HG02885 (cell line): ENCODE data around the gene PCTP.

Source experiments
- ATAC-seq: cut with Tn5 transposase; IDR thresholded peaks from one replicate; pipeline ENCODE4 v1.9.1; 2021; ENCODE audit warnings: mild to moderate bottlenecking; ENCODE audit not compliant: unreplicated experiment, poor library complexity

The PCTP gene

DNA sequence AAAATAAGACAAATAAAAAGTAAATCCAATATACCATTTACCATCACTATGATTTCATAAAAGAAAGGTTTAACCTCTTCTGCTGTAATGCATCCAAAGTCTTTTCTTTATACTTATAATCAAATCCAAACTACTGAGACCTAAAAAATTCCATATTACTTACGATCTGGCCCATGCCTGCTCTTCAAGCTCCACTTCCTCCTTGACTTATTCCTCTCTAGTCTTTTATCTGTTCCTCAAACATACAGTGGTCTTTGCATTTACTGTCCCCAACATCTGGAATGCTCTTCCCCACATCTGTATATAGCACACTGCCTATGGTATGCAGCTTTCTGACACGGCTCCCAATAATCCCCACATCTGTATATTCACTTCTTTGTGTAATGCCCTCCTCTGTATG lies 33.8 kb downstream of the PCTP start:
- ATAC-seq, result no peak

DNA sequence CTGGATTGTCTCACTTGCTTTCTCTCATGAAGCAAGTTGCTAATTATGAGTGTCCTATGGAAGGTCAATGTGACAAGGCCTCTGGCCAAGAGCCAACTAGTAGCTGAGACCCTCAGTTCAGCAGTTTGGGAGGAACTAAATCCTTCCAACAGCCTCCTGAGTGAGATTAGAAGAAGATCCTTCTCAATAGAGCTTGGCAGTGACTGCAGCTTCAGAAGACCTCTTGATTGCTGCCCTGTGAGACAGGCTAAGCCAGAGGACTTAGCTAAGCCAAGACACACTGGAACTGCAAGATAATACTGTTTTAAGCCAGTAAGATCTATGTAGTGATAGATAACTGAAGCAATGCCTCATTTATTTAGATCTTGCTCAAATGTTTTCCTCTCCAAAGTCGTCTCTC lies 34.3 kb downstream of the PCTP start:
- no peak for ATAC-seq

DNA sequence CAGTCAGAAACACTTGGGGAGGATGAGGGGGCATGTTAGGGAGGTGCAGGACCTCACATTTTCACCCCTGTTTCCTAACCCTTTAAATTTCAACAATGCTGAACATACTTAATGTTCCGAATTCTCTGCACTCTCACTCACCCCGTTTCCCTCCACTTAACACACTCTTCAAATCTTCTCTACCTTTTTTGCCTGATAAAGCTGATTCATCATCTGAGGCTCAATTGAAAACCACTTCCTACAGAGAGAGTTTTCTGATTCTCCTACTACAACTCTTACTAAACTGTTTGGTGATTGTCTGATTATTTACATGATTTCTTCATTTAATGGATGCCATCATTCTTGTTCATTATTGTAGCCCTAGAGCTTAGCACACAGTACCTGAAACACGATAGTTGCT lies 42.4 kb downstream of the PCTP start:
- ATAC-seq, result no peak

DNA sequence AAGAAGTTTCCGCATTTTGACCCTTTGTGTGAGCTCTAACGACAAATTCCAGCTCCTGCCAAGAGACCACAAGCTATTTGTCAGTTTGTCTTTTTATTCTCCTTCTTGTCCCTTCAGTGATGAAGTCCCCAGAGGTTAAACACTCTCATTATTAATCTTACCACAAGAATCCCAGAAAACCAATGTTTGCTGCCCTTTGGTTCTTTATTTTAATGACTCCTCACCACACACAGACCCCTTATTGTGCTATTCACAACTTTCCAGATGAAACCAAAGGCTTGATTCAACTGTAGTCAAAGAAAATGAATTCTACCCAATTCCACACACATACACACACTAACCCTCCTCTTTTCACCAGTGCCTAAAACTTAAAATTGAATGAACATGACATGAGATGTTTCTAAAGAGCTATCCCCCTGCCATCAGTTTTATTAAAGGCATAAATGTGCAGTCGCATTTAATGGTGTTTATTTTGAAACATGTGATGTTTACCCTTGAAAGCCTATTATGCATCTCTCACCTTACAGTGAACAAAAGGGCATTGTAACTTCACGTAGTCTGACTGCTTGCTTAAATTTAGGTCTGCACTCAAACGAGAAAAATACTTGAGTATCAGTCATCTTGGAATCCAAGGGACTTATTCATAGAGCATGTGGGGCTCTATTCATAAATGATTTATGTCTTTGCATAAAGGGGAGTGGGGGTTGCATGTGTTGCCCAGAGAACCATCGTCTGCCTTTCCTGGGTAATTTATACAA lies 44.1 kb downstream of the PCTP start:
- ATAC-seq, result no peak

DNA sequence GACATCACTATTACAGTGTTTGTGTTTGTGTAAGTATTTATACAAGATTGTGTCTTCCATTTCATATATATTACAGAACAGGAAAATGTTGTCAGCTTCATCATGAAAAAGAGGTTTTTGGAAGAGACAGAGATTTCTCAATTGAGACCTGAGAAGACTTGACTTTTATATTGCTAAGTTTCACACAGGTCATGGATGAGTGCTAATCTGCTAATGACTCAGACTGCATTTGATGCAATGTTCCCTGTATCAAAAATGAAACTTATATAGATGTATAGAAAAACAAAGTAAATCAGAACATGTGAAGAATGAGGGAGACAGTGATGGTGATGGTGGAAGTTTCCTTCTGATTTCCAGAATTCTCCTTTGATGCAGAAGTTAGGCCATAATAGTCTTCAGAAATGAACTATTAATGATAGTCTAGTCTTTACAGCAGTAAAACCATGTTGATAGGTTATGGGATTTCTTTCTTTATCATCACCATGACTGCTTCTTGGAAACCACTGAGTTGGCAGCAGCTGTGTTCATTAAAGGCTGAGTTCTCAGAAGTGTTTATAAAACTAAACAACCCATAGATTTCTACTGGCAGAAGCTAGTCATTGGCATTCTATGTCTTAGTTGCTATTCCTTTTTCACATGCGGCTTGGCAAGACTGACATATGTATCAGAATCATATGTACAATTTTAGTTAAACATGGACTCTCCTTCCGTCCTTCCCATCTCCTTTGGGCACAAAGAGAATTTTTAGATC lies 56.1 kb downstream of the PCTP start:
- no peak for ATAC-seq

DNA sequence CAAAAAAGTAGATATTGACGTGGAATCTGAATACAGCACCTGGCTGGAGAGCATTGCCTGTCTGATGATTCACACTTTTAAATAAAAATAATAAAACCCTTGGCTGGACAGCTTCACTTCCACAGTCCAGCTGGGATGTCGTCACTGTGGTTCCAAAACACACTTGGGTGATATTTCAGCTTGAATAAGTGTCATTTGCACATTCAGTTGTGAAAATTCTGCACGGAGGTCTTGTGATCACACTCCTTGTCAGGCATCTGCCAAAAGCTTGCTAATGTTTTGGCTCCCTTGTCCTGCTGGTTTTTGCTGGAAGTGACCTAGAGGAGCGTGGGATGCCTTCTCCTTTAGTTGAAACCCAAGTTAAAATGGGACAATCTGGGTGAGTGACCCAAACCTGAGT lies 60.7 kb downstream of the PCTP start:
- ATAC-seq, result no peak

DNA sequence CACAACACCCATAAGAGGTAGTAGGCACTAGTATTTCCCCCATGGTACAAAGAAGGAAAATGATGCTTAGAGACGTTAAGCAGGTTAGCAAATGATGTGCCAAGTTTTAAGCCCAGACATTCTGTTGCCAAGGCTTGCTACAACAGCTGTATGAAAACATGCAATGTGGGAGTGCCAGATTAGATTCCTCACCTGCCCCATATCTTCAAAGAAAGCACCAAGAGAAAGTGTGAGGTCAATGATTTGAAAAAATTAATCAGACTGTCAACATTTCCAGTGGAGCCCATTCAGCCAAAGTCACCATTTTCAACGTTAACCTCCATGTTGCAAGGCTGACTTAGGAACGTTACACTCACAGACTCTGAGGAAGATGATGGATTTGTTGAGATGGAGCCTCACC lies 61.5 kb downstream of the PCTP start:
- ATAC-seq, result no peak

DNA sequence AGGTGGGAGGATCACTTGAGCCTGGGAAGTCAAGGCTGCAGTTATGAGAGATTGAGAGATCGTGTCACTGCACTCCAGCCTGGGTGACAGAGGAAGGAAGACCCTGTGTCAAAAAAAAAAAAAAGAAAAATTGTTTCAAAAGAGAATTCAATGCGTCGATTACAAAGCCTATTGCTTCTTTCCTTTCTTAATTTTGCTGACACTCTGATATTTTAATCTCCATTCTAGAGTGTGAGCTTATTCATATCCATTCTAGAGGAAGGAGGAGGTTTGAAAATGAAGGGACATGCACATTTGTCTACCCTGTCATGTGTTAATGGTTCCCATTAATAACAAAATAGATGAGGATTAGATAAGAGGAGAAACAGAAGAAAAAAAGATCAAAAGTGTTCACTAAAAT lies 63.1 kb downstream of the PCTP start:
- no peak for ATAC-seq

DNA sequence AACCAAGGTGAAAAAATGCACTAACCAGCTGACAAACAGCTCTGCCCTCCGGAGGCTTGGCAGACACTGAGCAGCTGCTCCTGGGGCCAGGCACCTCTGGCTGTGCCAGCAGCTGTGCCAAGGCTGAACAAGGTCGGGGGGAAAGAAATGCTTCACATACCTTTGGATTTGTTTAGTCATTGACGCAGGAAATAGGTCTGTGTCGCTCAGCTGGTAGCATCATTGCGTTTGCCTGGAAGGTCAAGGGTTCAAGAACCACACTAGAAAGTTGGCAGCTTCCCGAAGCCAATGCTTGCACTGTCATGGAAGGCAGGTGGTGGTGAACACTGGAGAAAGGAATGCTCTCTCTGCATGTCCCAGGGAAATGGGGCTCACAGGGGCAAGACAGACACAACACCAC lies 63.5 kb downstream of the PCTP start:
- no peak for ATAC-seq

DNA sequence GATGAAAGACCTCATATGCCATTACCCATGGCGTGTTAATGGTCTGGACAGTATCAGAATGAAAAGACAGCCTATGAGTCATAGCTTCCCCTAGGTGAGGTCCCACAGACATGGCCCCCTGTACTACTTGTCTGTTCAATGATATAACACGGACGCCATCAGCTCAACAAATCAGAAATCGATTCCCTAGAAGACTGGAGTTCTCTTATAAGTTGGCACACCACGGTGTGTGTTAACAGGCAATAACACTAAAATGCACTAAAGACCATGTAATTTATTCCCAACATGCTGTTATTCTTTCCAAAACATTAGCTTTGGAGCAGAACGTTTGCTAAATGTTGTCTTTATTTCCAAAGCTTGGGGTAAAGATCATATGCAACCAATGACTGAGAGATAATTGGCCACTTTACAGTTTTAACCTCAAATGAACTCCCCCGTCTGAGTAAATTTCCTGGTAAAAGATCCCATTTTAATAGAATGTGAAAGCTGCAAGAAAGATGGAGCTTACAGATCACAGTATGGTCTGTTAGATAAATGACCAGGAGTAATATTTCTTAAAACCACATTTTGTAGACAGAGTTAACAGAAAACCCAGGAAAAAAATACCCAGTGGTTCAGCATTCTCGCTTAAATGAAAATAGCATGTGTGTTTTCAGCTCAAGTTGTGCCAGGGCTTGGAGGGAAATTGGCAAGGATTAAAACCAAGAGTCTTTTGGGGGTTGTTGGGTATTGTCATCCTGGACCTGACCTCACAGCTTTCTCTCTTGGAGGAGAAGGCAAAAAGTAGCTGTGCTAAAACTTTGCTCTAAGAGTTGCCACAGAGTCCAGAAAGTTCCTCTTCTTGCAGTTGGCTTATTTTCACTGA lies 65.9 kb downstream of the PCTP start:
- no peak for ATAC-seq

DNA sequence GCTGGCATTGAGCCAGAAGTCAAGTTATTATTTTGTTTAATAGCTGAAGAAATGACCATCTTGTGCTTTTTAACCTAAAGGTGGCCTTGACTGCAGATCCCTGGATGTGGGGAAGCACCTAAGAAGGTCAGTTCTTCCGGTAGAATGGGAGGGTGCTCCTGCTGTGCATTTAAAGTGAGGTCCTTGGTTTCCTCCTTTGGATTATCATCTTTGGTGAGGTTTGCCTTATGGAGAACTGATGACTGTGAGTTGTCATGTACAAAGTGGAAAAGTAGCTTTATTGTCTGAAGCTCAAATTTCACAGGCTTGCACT lies 66.5 kb downstream of the PCTP start:
- no peak for ATAC-seq

DNA sequence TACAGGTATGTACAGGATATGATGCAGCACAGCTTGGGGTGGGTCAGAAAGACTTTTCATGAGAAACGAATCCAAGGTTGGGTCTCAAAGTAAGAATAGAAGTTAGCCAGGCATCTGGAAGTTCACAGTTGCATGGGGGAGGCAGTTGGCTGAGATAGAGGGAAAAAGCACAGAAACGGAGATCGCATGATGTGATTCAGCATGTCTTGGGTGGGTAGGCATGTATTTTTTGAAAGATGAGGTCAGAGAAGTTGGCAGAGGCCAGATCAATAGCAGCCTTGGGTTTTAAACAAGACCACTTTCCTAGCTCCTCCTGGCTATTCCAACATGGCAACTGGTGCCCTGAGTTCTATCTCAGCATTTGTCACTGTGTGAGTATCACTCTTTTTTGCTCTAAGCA lies 67.2 kb downstream of the PCTP start:
- no peak for ATAC-seq

DNA sequence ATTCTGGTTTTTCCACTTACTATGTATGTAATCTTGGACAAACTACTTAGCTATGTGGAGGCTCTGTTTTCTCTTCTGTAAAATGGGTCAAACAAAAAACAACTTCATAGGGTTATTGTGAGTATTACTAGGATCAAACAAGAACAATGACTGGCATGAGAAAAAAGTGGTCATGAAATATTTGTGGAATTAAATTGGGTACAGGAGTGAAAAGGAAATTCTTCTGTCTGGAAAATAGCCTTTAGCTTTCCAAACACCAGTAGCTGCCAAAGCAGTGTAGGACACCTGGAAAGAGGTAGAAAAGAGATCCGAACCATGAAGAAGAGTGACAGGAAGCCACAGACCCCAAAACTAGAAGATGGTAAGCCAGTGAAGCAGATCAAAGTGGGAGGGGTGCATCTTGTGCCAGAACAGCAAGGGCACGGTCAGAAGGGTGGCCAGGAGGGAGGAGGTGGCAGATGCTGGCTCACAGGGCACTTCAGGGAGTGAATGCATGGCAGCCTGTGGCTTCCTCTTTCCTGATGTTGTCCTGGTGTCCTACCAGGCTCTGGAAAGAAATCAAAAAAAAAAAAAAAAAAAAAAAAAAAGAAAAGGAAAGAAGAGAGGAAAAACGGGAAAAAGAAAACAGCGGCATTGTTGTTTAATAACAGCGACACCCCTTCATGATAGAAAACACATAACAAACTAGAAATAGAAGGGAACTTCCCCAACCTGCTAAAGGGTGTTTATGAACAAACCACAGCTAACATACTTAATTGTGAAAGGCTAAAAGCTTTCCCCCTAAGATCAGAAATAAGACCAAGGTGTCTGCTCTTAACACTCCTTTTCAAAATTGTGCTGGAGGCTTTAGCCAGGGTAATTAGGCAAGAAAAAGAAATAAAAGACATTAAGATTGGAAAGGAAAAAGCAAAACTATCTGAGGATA lies 67.9 kb downstream of the PCTP start:
- no peak for ATAC-seq

DNA sequence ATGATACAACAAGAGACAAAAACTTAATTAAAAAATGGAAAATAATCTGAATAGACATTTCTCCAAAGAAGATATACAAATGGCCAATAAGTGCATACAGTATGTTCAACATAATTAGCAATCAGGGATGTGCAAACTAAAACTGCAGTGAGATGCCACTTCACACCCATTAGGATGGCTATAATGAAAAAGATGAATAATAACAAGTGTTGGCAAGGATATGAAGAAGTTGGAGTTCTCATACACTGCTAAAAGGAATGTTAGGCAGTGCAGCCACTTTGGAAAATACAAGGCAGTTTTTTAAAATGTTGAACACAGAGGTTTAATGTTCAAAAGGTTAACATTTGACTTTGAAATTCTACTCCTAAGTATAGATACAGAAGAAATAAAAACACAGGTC lies 69.8 kb downstream of the PCTP start:
- no peak for ATAC-seq

DNA sequence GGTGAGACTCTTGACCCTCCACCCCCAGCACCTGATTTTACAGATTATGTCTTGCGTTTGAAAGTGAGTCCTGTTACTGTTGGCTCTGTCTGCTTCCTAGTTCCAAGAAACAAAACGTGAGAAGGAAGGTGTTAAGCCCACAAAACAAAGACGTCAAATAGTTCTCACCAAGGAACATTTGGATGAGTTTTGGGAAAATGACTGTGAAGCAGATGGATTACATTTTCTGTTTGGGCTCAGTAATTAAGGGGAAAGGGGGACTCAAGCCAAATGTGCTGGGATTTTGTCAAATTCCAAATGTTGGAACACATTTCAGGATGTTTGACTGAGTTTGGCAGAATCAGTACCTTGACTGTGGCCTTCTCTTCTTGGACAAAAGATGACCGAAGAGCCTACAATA lies 71.2 kb downstream of the PCTP start:
- no peak for ATAC-seq

DNA sequence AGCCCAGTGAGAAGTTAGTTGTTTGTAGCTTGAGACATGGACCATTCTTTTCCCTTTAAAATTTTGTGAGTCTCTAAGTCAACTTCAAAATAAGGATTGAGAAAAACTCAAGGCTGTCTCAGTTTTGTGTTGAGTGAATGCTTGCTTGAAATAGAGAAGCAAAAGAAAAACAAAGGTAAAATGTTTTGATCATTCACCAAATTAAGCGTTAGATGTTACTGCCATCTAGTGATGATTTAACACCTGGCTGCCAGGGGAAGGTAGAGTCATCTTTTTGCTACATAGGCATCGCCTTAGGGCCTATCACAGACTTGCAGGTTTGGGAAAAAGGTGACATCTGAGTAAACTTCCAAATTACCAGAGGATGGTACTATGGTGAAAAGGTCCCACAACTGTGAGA lies 74.4 kb downstream of the PCTP start:
- no peak for ATAC-seq
